HUES48 (cell line): ENCODE data around the gene MTM1.

Experiments
- H3K27ac ChIP-seq: one replicate; pipeline ENCODE4 v1.7.0; 2013; ENCODE audit warnings: low read depth, low read length, inconsistent platforms
- H3K27me3 ChIP-seq: 2 replicates; pipeline ENCODE4 v1.6.1; 2013; ENCODE audit warnings: mild to moderate bottlenecking, low read length; ENCODE audit not compliant: control insufficient read depth, insufficient read depth
- H3K36me3 ChIP-seq: 2 replicates; pipeline ENCODE4 v1.6.1; 2013; ENCODE audit warnings: low read length; ENCODE audit not compliant: control insufficient read depth, insufficient read depth
- H3K4me1 ChIP-seq: 2 replicates; pipeline ENCODE4 v1.6.1; 2013; ENCODE audit warnings: mild to moderate bottlenecking, low read length; ENCODE audit not compliant: control insufficient read depth, insufficient read depth
- H3K4me3 ChIP-seq: 2 replicates; pipeline ENCODE4 v1.5.1; 2013; ENCODE audit warnings: mild to moderate bottlenecking, low read depth, low read length
- H3K9ac ChIP-seq: 2 replicates; pipeline ENCODE4 v1.6.1; 2013; ENCODE audit warnings: mild to moderate bottlenecking, low read depth, low read length, moderate library complexity
- H3K9me3 ChIP-seq: 2 replicates; pipeline ENCODE4 v1.6.1; 2013; ENCODE audit warnings: low read length; ENCODE audit not compliant: control insufficient read depth, insufficient read depth

MTM1 gene

GRCh38 chrX:150627957-150628356 lies 59.5 kb downstream of the MTM1 start:
- H3K27ac ChIP-seq: no peak overlapping the region
- H3K9ac ChIP-seq: no peak overlapping the region
- H3K9me3 ChIP-seq: peaks cover 16% of the 10 kb centered on the region
- no peak overlapping the region for H3K4me3 ChIP-seq
- no peaks in the 10 kb centered on the region for H3K4me1 ChIP-seq
- peaks cover 5% of the 10 kb centered on the region; the same call in 1 of the 2 replicates for H3K36me3 ChIP-seq
- no peaks in the 10 kb centered on the region for H3K27me3 ChIP-seq

DNA sequence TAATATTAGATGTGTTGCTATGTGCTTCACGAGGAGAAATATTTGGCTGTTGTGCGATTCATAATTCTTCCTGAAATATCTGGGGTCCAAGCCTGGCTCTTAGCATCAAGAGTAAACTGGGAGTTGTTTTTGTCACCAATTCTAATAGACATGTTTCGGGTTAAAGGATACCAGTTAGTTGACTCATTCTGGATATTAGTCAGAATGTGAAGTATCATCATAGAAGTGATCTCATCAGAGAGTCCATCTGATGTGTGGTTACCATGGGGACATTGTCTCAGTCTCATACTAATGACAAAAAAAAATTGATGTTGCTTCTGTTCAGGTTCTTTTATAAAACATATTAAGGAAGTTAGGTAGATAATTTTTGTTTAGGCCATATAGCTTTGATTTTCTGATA lies 67.5 kb downstream of the MTM1 start:
- Histone ChIP-seq H3K4me1 (no peaks in the 10 kb centered on the region), H3K9ac (no peak overlapping the region), H3K9me3 (peaks cover 17% of the 10 kb centered on the region; the same call in 1 of the 2 replicates), H3K27ac (no peak overlapping the region), H3K4me3 (no peak overlapping the region), H3K36me3 (peaks cover under 1% of the 10 kb centered on the region; the same call in 1 of the 2 replicates), H3K27me3 (no peaks in the 10 kb centered on the region)

DNA sequence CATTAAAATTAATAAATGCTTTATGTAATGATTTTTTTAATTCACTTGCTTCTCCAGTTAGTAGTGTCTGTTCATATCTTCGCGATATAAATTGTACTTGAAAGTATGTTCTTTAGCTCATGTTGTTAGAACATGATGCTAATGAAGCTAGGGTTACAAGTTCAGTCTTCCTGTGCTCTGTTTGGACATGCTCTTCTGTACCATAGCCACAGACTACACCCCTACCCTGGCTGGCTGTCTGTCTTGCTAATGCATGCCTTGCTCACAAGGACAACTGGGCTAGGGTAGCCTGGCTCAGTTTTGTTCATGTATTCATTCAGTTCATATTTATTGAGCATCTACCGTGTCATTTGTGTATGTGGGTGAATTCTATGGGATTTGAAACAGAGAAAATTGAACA lies 74.0 kb downstream of the MTM1 start:
- H3K4me1 ChIP-seq: no peaks in the 10 kb centered on the region
- peaks cover 24% of the 10 kb centered on the region; the same call in 1 of the 2 replicates for H3K9me3 ChIP-seq
- H3K4me3 ChIP-seq: no peak overlapping the region
- H3K27ac ChIP-seq: no peak overlapping the region
- peaks cover 29% of the 10 kb centered on the region for H3K36me3 ChIP-seq
- H3K9ac ChIP-seq: no peak overlapping the region
- no peaks in the 10 kb centered on the region for H3K27me3 ChIP-seq

DNA sequence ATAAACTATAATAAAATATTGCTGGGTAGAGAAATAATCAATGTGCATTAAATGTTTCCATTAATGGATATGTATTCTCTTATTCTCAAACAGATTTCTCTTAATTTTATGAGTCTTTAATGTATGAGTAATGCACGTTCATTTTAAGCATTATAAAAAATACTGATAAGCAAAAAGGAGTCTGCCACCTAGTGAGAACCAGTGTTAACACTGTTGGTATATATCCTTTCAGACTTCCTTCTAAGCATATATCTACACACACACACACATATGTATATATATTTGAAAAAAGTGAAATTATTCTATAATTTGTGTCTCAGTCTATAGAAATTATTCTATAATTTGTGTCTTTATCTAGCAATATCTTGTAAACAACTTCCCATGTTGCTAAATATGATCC lies 74.8 kb downstream of the MTM1 start:
- Histone ChIP-seq H3K4me1 (no peaks in the 10 kb centered on the region), H3K36me3 (peaks cover 29% of the 10 kb centered on the region), H3K4me3 (no peak overlapping the region), H3K9me3 (peaks cover 22% of the 10 kb centered on the region; the same call in 1 of the 2 replicates), H3K27me3 (no peaks in the 10 kb centered on the region), H3K9ac (no peak overlapping the region), H3K27ac (no peak overlapping the region)

- no peak overlapping the region for H3K27ac ChIP-seq
- H3K9me3 ChIP-seq: peaks cover 26% of the 10 kb centered on the region; the same call in 1 of the 2 replicates
- H3K36me3 ChIP-seq: peaks cover 29% of the 10 kb centered on the region
- H3K9ac ChIP-seq: no peak overlapping the region
- H3K4me3 ChIP-seq: no peak overlapping the region
- no peaks in the 10 kb centered on the region for H3K4me1 ChIP-seq
- no peaks in the 10 kb centered on the region for H3K27me3 ChIP-seq
Observed at GRCh38 chrX:150643958-150644357, 75.5 kb downstream of the MTM1 start.

DNA sequence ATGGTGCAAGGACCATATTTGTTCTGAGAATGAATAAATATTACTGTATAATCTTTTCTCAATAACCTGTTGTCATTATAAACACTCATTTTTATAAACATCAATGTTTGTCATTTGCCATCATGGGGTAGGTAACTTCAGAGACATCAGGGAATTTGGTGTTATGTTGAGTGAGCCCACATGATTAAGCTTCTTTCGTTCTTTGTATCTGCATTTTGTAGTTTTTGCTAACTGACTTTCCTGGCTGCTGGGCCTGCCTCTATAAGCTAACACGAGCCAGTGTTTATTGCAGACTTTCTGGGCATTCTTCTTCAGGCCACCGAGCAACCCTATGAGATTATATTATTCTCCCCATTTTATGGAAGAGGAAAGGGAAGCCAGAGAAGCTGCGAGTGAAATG lies 76.0 kb downstream of the MTM1 start:
- Histone ChIP-seq H3K4me1 (no peaks in the 10 kb centered on the region), H3K27ac (no peak overlapping the region), H3K4me3 (no peak overlapping the region), H3K36me3 (peaks cover 29% of the 10 kb centered on the region), H3K9me3 (peaks cover 26% of the 10 kb centered on the region; the same call in 1 of the 2 replicates), H3K27me3 (no peaks in the 10 kb centered on the region), H3K9ac (no peak overlapping the region)

DNA sequence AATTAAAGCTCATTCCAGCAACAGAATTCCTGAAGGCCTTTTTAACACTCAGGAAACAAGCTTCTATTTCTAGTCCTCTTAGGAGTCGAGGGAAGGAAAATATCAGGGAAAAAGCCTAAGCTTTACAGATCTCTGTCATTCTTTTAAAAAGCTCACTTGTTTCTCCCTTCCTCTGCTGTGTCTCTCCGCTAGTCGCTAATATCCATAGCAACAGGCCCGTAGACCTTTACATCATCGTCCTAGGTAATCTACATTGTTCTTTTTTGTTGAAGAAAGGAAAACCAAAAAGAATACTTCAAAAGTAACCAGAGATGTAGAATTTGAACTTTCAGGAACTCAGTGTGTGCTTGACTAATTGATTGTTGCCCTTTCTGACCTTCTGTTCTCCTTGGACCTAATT lies 78.9 kb downstream of the MTM1 start:
- Histone ChIP-seq H3K36me3 (peaks cover 23% of the 10 kb centered on the region), H3K27me3 (no peaks in the 10 kb centered on the region), H3K4me1 (no peaks in the 10 kb centered on the region)

DNA sequence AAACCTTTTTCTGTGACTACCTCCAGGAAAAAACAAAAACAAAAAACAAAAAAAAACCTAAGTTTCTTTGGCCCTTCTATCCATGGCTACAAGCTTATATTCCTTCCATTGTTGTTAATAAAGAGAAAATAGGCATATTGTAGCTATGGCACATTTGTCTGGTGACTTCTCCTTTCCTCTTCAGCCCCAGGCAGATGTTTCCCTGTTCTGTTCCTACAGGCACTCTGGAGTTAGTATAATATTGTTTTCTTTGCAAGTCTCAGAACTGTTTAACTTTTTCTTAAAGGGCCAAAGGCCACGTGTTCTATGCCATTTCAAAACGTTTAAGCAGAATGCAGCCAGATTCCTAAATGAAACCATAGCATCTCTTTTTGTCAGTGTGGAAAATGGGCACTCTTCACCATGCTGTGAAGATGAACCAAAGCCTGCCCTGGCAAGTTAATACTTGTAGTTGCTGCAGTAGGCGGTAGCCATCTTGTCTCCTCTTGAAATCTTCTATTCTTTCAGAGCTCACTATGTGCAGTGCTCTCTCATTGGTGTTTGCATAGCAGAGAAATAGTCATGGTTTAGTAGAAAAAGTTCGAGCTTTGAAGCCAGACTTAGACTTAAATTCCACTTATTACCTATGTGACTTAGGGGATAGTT lies 80.0 kb downstream of the MTM1 start:
- Histone ChIP-seq H3K9me3 (peaks cover 26% of the 10 kb centered on the region; the same call in 1 of the 2 replicates), H3K36me3 (peaks cover 20% of the 10 kb centered on the region), H3K27ac (no peak overlapping the region), H3K4me3 (no peak overlapping the region), H3K4me1 (no peaks in the 10 kb centered on the region), H3K27me3 (no peaks in the 10 kb centered on the region), H3K9ac (no peak overlapping the region)

More for the DNA sequence above, 78.9 kb downstream of the MTM1 start:
- Histone ChIP-seq H3K4me3 (no peak overlapping the region), H3K9me3 (peaks cover 26% of the 10 kb centered on the region; the same call in 1 of the 2 replicates), H3K9ac (no peak overlapping the region), H3K27ac (no peak overlapping the region)

- Histone ChIP-seq H3K4me3 (no peak overlapping the region), H3K36me3 (peaks cover 20% of the 10 kb centered on the region), H3K27ac (no peak overlapping the region), H3K9ac (no peak overlapping the region), H3K9me3 (peaks cover 28% of the 10 kb centered on the region; the same call in 1 of the 2 replicates), H3K27me3 (no peaks in the 10 kb centered on the region), H3K4me1 (no peaks in the 10 kb centered on the region)
Observed at GRCh38 chrX:150649096-150649870, 80.9 kb downstream of the MTM1 start.

- H3K4me1 ChIP-seq: no peaks in the 10 kb centered on the region
- H3K9me3 ChIP-seq: peaks cover 25% of the 10 kb centered on the region; the same call in 1 of the 2 replicates
- H3K9ac ChIP-seq: no peak overlapping the region
- no peak overlapping the region for H3K4me3 ChIP-seq
- no peak overlapping the region for H3K27ac ChIP-seq
- peaks cover 3% of the 10 kb centered on the region; the same call in 1 of the 2 replicates for H3K36me3 ChIP-seq
- H3K27me3 ChIP-seq: no peaks in the 10 kb centered on the region
Observed at GRCh38 chrX:150651906-150652305, 83.5 kb downstream of the MTM1 start.

DNA sequence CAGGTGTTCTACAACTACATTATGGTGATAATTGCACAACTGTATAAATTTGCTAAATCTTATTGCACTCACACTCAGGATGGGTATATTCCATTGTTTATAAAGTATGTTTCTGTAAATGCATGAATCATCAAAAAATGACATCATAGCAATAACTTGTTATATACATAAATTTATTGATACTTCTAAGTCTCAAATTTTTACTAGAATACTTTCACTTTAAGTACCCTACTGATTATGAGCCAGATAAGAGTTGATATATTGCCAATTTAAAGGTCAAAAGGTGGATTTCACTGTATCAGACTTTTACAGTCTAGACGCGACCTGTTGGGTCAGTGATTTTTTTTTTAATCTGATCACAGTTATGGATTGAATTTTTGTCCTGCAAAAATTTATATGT lies 87.4 kb downstream of the MTM1 start:
- no peak overlapping the region for H3K9ac ChIP-seq

More for the DNA sequence above, 87.4 kb downstream of the MTM1 start:
- no peaks in the 10 kb centered on the region for H3K4me1 ChIP-seq
- H3K4me3 ChIP-seq: no peak overlapping the region
- no peaks in the 10 kb centered on the region for H3K27me3 ChIP-seq
- 0 out of 2 replicates have a peak, but pooled peaks cover 5% of the 10 kb centered on the region for H3K36me3 ChIP-seq
- no peak overlapping the region for H3K27ac ChIP-seq
- H3K9me3 ChIP-seq: peaks cover 21% of the 10 kb centered on the region
